ENCODE results near the gene AXIN1.

- TF ChIP-seq CTCF (IDR thresholded peaks at IDR 0.05) (no peak), POLR2A (IDR thresholded peaks at IDR 0.05) (no peak), EP300 (IDR thresholded peaks at IDR 0.05) (no peak)
Observed at GRCh38 chr16:379961-380761, 27.6 kb upstream of the AXIN1 start.
